Activated CD4-positive, alpha-beta T cell treated with anti-CD3 and anti-CD28 coated beads, Interleukin-2, amount 10 ng/mL, durations not matched to agents 24 days and 14 days (primary cell): ENCODE results near the gene ARPP21. TPM values are rescaled to one million over a fixed set of nuclear protein-coding genes. Genes with fewer than 3 reads are reported as not detected.

Source experiments
- DNase-seq: peaks from one replicate; pipeline ENCODE4 v3.0.0; 2022
- H3K27ac Mint-ChIP-seq: one replicate; pipeline ENCODE4 v1.8.0; 2022; ENCODE audit warnings: mild to moderate bottlenecking, mixed read lengths
- H3K27me3 Mint-ChIP-seq: one replicate; pipeline ENCODE4 v1.8.0; 2022; ENCODE audit warnings: mixed read lengths
- H3K36me3 Mint-ChIP-seq: one replicate; pipeline ENCODE4 v1.8.0; 2022; ENCODE audit warnings: low read depth, mild to moderate bottlenecking, mixed read lengths
- H3K4me1 Mint-ChIP-seq: one replicate; pipeline ENCODE4 v1.8.0; 2021; ENCODE audit warnings: mixed read lengths
- H3K4me3 Mint-ChIP-seq: one replicate; pipeline ENCODE4 v1.8.0; 2022; ENCODE audit warnings: mild to moderate bottlenecking, moderate library complexity, mixed read lengths
- H3K9me3 Mint-ChIP-seq: one replicate; pipeline ENCODE4 v1.8.0; 2021; ENCODE audit warnings: mixed read lengths
- intact Hi-C: fragments of 100-400 bp; cut with micrococcal nuclease; formaldehyde crosslinking; loops from one replicate; pipeline ENCODE4 v1.15.1; 2023
- total RNA-seq: library from RNA; stranded (reverse); gene quantifications from 2 replicates; pipeline ENCODE4 v1.2.3, GENCODE V29; 2022

The ARPP21 gene
- total RNA-seq, 1 donor from 2014 or later = not detected

DNA sequence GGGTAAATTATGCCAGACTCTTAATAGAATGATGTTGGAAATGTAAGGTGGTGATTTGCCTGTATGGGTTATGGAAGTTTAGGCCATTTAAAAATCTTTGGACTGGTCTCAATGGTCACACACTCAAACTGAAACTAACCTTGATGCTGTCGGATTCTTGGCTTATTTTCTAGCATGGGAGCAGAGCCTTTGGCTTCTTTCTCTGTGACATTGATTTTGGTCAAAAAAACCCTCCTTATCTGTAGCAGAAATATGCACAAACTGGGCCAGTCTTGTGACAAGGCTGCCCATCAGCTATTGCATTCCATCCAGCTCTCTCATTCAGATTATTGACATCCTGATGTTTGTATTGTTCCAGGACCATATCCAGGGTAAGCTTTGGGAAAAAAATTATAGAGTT is 35.9 kb downstream of the ARPP21 start:
- Mint-ChIP-seq H3K4me1 (no peaks in the 10 kb centered on the region), H3K4me3 (no peak overlapping the region), H3K27me3 (no peaks in the 10 kb centered on the region), H3K9me3 (no peaks in the 10 kb centered on the region), H3K27ac (no peak overlapping the region), H3K36me3 (no peaks in the 10 kb centered on the region)
- DNase-seq = no peak
- intact Hi-C loops = no loop called here

GRCh38 chr3:35675621-35676020 is 36.3 kb downstream of the ARPP21 start:
- H3K27ac Mint-ChIP-seq = no peak overlapping the region
- no peaks in the 10 kb centered on the region for H3K36me3 Mint-ChIP-seq
- no peak for DNase-seq
- H3K4me3 Mint-ChIP-seq = no peak overlapping the region
- H3K9me3 Mint-ChIP-seq = no peaks in the 10 kb centered on the region
- H3K4me1 Mint-ChIP-seq = no peaks in the 10 kb centered on the region
- intact Hi-C loops = no loop called here
- no peaks in the 10 kb centered on the region for H3K27me3 Mint-ChIP-seq

DNA sequence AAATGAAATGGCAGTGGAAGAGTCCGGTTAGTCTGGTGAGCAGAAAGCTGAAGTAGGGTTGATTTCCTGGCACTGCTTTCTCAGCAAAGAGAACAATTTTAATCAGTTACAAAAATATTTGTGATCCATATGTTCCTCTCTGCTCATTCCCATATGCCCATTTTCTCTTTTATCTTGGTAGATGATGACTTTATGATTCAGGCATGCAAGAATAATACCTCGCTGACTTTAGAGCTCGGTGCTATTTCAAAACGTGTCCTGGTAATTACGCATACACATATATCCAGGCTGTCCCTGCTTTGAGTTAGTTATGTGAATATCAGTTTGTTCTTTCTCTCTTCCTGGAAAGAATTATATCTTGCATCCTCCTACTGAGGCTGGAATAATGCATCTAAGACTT is 38.5 kb downstream of the ARPP21 start:
- Mint-ChIP-seq H3K27me3 (no peaks in the 10 kb centered on the region), H3K27ac (no peak overlapping the region), H3K9me3 (no peaks in the 10 kb centered on the region), H3K4me3 (no peak overlapping the region), H3K4me1 (no peaks in the 10 kb centered on the region), H3K36me3 (no peaks in the 10 kb centered on the region)
- intact Hi-C loops = no loop called here
- no peak for DNase-seq

DNA sequence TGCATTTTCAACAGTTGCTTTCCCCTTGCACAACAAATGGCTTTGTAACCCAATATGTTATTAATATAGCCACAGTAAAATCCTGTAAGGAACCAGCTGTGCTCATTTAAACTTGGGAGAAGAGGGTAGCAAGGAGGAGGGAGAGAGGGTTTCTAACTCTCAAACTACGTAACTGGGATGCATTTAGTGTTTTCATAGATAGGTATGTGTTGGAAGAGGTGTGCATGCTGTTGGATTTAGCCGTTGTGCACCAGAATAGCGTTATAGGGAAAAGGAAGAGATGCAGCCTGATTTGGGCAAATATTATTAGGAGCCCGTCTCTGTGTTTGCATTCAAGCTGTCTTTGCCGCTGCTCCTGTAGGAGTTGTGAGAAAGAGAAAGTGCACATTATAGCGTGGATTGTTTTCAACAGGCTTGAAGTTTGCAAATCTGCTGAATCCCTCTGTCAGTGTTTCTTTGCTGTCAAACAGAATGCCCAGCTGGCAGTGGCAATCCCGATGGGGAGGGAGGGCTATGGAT is 39.4 kb downstream of the ARPP21 start:
- no peak overlapping the region for H3K27ac Mint-ChIP-seq
- no peaks in the 10 kb centered on the region for H3K27me3 Mint-ChIP-seq
- no peaks in the 10 kb centered on the region for H3K36me3 Mint-ChIP-seq
- no peak overlapping the region for H3K4me3 Mint-ChIP-seq
- H3K9me3 Mint-ChIP-seq = no peaks in the 10 kb centered on the region
- H3K4me1 Mint-ChIP-seq = no peaks in the 10 kb centered on the region
- intact Hi-C loops = no loop called here
- no peak for DNase-seq

DNA sequence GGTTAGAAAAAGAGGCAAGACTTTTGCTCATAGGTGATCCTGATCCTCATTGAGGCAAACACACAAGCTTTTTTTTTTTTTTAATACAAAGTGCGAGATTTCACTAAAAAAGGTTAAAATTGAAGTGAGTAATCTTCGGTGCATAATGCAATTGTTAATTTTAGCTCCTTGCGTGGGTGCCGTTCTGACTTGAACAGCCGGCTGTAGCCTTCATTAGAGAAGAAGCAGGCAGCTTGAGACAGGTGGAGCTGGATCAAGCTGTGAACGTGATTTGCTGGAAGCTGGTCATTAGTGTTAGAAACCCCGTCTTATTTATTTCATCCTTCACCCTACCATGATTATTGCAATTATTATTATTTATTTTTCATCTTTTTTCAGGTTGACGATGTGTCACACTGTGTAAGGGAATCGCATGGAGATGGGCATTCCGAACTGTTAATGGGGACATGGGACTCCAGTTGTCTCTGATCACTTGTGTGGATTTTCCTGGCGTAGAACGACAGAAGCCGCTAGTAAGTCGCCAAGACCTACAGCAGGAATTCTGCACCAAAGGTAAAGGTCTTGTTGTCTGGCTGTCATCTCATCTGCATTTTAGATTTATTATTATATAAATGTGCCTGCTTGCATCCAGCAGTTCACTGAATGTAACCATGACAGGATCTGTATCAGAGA is 40.2 kb downstream of the ARPP21 start:
- intact Hi-C loops = no loop called here
- no peak overlapping the region for H3K27ac Mint-ChIP-seq
- no peaks in the 10 kb centered on the region for H3K9me3 Mint-ChIP-seq
- DNase-seq = no peak
- no peaks in the 10 kb centered on the region for H3K4me1 Mint-ChIP-seq
- H3K27me3 Mint-ChIP-seq = no peaks in the 10 kb centered on the region
- H3K4me3 Mint-ChIP-seq = no peak overlapping the region
- H3K36me3 Mint-ChIP-seq = no peaks in the 10 kb centered on the region

- intact Hi-C loops = no loop called here
- Mint-ChIP-seq H3K9me3 (no peaks in the 10 kb centered on the region), H3K36me3 (no peaks in the 10 kb centered on the region), H3K4me1 (no peaks in the 10 kb centered on the region), H3K4me3 (no peak overlapping the region), H3K27ac (no peak overlapping the region), H3K27me3 (no peaks in the 10 kb centered on the region)
- DNase-seq = no peak
These were observed 41.7 kb downstream of the ARPP21 start for GRCh38 chr3:35680866-35681650.

DNA sequence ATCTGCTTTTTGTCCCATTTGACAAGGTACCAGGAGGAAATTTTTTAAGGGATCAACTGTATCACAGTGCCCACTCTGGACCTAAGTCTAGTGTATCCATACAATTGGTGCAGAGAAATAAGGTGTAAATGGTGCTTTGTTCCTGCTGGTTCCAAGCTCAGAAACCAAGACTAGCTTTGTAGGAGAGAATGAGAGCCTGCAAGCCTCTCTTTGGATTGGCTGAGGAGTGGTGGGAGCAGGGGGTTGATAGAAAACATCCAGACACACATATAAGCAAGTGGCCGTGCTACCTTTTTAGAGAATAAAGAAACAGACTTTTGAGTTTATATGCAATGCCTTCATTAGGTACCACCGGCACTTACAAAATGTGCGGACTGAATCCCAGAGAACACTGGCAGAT is 45.8 kb downstream of the ARPP21 start:
- H3K4me3 Mint-ChIP-seq = no peak overlapping the region
- no peaks in the 10 kb centered on the region for H3K9me3 Mint-ChIP-seq
- DNase-seq = no peak
- no peak overlapping the region for H3K27ac Mint-ChIP-seq
- intact Hi-C loops = no loop called here
- no peaks in the 10 kb centered on the region for H3K4me1 Mint-ChIP-seq
- H3K27me3 Mint-ChIP-seq = no peaks in the 10 kb centered on the region
- no peaks in the 10 kb centered on the region for H3K36me3 Mint-ChIP-seq

DNA sequence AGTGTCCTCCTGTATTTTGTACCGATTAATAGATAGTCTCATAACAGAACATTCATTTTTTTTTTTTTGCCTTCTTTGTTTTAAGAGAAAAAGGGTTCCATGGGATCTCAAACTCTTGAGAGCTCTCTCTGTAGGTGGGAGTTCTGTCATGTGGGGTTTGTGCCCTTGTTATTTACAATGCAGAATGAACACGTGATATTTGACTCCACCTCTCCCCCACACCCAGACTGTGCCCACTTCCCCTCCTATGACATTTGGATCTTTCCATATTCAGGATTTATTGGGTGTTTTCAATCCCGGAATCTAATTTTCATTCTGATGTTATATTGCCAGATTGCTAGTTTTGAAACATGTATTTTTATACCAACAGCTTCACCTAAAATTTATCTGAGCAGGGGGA is 49.5 kb downstream of the ARPP21 start:
- Mint-ChIP-seq H3K27me3 (no peaks in the 10 kb centered on the region), H3K9me3 (no peaks in the 10 kb centered on the region), H3K36me3 (no peaks in the 10 kb centered on the region), H3K27ac (no peak overlapping the region), H3K4me1 (no peaks in the 10 kb centered on the region), H3K4me3 (no peak overlapping the region)
- DNase-seq = no peak
- intact Hi-C loops = no loop called here

DNA sequence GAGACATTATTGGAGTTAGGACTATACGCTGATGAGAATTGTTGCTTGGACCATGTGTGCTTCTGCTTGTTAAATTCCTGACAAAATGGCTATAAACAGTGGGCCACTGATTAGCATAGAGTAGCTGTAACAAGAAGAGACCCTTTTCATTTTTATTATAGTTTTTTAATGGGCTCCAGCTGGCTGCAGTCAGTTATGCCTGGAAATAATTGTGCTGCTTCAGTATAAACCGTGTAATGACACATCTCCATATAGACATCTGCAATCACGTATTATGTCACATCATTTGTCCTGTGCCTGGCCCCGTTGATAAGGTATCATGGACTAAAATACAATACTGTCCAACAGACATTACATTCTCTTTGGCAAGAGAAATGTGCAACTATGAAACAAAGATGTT is 50.9 kb downstream of the ARPP21 start:
- Mint-ChIP-seq H3K27me3 (no peaks in the 10 kb centered on the region), H3K4me1 (no peaks in the 10 kb centered on the region), H3K27ac (no peak overlapping the region), H3K36me3 (no peaks in the 10 kb centered on the region), H3K4me3 (no peak overlapping the region), H3K9me3 (no peaks in the 10 kb centered on the region)
- DNase-seq = no peak
- intact Hi-C loops = no loop called here

- no peak for DNase-seq
- H3K9me3 Mint-ChIP-seq = no peaks in the 10 kb centered on the region
- H3K4me3 Mint-ChIP-seq = no peak overlapping the region
- intact Hi-C loops = no loop called here
- H3K36me3 Mint-ChIP-seq = no peaks in the 10 kb centered on the region
- H3K27me3 Mint-ChIP-seq = no peaks in the 10 kb centered on the region
- peaks cover 2% of the 10 kb centered on the region for H3K4me1 Mint-ChIP-seq
- no peak overlapping the region for H3K27ac Mint-ChIP-seq
These were observed 66.6 kb downstream of the ARPP21 start for GRCh38 chr3:35705904-35706303.

DNA sequence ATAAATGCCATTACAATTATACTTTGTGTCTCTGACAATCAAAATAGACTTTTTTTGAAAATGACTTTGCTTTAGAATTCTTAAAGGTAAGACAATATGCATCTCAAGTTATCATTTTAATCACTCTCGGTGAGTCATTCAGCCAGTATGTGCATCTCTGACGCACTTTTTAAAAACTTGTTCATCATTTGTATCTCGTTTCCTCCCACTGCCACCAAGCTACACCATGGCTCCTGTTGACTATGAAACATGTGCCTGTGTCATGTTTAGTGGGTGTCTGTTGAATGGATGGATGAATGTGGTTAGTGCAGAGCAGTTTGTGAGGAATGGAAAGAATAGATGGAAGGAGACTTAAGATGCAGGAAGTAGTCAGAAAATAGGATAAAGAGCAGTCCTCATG is 68.6 kb downstream of the ARPP21 start:
- H3K36me3 Mint-ChIP-seq = no peaks in the 10 kb centered on the region
- intact Hi-C loops = no loop called here
- H3K9me3 Mint-ChIP-seq = no peaks in the 10 kb centered on the region
- no peaks in the 10 kb centered on the region for H3K27me3 Mint-ChIP-seq
- H3K4me3 Mint-ChIP-seq = no peak overlapping the region
- peak overlapping the region; percentile 56 for H3K27ac Mint-ChIP-seq
- peaks cover 2% of the 10 kb centered on the region for H3K4me1 Mint-ChIP-seq
- DNase-seq = no peak

DNA sequence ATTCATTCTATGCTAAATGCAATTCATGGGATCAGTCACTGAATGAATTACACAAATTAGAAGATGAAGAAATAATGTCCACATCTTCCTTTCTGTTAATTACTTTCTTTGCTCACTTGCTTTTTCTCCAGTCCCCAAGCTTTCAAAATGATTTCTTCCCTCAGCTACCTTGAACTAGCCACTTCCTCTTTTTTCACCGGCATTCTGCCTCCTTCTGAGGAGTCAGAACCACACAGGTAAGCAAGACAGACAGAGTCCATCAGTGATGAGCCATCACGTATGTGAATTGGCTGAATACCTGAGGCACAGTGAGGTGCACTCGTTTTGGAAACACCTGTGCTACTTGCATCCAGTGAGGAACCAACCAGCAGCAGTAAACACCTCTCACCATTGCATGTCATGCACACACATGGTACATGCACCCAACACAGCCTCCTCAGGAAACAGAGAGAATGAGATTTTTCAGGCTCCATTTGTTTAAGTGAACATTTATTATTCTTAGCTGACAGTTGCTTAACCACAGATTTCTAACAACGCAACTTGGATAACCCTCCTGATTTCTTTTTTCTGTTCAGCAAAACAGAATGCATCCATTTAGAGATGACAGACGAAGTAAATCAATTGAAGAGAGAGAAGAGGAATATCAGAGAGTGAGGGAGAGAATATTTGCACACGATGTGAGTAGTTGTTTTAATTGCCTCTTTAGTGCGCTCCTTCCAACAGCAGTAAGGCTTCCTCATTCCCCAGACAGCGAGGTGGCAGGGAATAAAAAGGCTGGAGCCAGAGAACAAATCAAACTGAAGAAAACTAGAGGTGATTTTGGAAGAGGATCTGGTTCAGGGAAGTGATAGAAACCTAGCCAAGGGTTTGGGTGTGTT is 69.3 kb downstream of the ARPP21 start:
- no peak for DNase-seq
- intact Hi-C loops = no loop called here
- H3K4me3 Mint-ChIP-seq = no peak overlapping the region
- no peaks in the 10 kb centered on the region for H3K9me3 Mint-ChIP-seq
- no peaks in the 10 kb centered on the region for H3K27me3 Mint-ChIP-seq
- no peak overlapping the region for H3K27ac Mint-ChIP-seq
- peaks cover 2% of the 10 kb centered on the region for H3K4me1 Mint-ChIP-seq
- no peaks in the 10 kb centered on the region for H3K36me3 Mint-ChIP-seq

GRCh38 chr3:35709691-35710090 is 70.4 kb downstream of the ARPP21 start:
- no peak overlapping the region for H3K27ac Mint-ChIP-seq
- H3K27me3 Mint-ChIP-seq = no peaks in the 10 kb centered on the region
- peaks cover 2% of the 10 kb centered on the region for H3K4me1 Mint-ChIP-seq
- intact Hi-C loops = no loop called here
- H3K9me3 Mint-ChIP-seq = no peaks in the 10 kb centered on the region
- DNase-seq = no peak
- H3K36me3 Mint-ChIP-seq = no peaks in the 10 kb centered on the region
- H3K4me3 Mint-ChIP-seq = no peak overlapping the region

DNA sequence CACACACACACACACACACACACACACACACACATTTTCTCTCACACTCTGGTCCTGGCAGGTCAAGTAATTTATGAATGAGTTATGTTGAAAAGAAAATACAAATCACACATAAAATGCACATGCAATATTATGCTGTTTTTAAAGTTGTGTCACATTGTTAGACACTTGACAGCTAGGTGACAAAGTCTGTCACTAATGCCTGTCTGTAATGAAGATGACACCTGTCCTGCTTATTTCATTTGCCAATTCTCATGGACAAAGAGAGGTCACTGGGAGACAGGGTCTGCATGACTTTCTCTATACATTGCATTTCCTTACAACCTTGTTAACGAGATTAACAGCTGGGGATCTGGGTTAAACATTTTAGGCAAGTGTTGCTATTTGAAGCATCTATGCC is 71.2 kb downstream of the ARPP21 start:
- no peak overlapping the region for H3K4me3 Mint-ChIP-seq

More for the DNA sequence above, 71.2 kb downstream of the ARPP21 start:
- H3K36me3 Mint-ChIP-seq = no peaks in the 10 kb centered on the region
- H3K27me3 Mint-ChIP-seq = no peaks in the 10 kb centered on the region
- intact Hi-C loops = no loop called here
- H3K9me3 Mint-ChIP-seq = no peaks in the 10 kb centered on the region
- no peak overlapping the region for H3K27ac Mint-ChIP-seq
- DNase-seq = no peak
- peaks cover 2% of the 10 kb centered on the region for H3K4me1 Mint-ChIP-seq
